ENCODE data around the gene SPAST.
A peak's percentile ranks its signal among the peaks of the same experiment; 100 is the strongest.
"Not testable (repeated sequence)": the region's sequence is repeated elsewhere in the genome, so short reads cannot be mapped to it uniquely, and the experiment has no call there.

Gene SPAST

DNA sequence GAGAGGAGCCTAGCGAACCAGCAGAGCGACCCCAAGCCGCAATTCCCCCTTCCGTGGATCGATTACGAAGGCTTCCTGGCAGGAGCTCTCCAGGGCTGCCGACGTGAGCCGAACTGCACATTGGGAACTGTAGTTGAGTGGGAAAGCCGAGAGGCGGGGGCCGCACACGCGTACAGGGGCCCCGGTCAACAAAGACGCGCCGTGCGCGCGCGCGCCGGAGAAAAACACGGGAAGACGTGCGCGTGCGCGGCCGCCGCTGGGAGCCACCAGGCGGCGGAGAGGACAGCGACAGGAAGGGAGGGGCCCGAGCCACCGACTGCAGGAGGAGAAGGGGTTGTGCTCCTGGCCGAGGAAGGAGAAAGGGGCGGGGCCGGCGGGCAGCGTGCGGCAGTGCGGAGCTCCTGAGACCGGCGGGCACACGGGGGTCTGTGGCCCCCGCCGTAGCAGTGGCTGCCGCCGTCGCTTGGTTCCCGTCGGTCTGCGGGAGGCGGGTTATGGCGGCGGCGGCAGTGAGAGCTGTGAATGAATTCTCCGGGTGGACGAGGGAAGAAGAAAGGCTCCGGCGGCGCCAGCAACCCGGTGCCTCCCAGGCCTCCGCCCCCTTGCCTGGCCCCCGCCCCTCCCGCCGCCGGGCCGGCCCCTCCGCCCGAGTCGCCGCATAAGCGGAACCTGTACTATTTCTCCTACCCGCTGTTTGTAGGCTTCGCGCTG lies at the start of gene SPAST:
TSS of gene SPAST (plus strand) at position 247 of the 711 bp plus-strand sequence. CDS start at position 523, 276 bp downstream.
- DNase-seq, result peak; percentile 98

DNA sequence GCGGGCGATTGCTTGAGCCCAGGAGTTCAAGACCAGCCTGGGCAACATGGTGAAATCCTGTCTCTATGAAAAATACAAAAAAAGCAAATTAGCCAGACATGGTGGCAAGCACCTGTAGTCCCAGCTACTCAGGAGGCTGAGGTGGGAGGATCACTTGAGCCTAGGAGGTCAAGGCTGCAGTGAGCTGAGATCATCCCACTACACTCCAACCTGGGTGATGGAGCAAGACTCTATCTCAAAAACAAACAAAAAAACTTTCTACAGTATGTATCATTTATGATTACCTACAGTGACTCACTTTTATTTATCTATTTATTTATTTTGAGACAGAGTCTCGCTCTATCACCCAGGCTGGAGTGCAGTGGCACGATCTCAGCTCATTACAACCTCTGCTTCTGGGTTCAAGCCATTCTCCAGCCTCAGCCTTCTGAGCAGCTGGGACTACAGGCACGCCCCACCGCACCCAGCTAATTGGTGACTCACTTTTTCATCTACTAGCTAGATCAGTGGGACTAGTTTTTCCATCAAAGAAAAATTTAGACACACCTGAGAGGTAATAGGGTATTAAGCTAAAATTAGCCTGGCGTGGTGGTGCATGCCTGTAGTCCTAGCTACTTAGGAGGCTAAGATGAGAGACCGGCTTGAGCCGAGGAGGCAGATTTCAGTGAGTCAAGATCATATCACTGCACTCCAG lies 44.4 kb upstream of the SPAST start:
- DNase-seq, result not testable (repeated sequence)

DNA sequence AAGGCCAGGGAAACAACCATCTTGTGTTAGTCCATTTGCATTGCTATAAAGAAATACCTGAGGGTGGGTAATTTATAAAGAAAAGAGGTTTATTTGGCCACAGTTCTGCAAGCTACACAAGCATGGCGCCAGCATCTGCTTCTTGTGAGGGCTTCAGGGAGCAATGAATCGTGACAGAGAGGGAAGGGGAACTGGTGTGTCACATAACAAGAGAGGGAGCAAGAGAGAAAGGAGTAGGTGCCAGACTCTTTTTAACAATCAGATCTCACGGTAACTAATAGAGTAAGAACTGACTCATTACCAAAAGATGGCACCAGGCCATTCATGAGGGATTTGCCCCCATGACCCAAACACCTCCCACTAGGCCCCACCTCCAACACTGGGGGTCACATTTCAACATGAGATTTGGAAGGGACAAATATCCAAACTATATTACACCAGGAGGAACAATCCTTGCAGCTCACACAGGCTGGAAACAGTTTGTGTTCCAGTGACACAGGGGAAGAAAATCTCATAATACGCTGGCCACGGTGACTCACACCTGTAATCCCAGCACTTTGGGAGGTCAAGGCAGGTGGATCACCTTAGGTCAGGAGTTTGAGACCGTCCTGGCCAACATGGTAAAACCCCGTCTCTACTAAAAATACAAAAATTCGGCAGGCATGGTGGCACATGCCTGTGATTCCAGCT lies 29.0 kb upstream of the SPAST start:
- DNase-seq, result not testable (repeated sequence)

- DNase-seq, result peak; percentile 95
Observed at GRCh38 chr2:32039447-32040219, 23.7 kb upstream of the SPAST start, which contains the start of gene DPY30. Gene DPY30, minus strand, starts transcription at chr2:32039805. Its CDS starts 349 bp downstream, at chr2:32039456.

GRCh38 chr2:32043561-32043960 lies 19.8 kb upstream of the SPAST start:
- no peak for DNase-seq

- no peak for DNase-seq
Observed at GRCh38 chr2:32051836-32052439, 11.4 kb upstream of the SPAST start.

GRCh38 chr2:32054583-32054982 lies 8.8 kb upstream of the SPAST start:
- not testable (repeated sequence) for DNase-seq

GRCh38 chr2:32058130-32058529 lies 5.2 kb upstream of the SPAST start:
- no peak for DNase-seq

GRCh38 chr2:32060266-32060665 lies 3.1 kb upstream of the SPAST start:
- no peak for DNase-seq

DNA sequence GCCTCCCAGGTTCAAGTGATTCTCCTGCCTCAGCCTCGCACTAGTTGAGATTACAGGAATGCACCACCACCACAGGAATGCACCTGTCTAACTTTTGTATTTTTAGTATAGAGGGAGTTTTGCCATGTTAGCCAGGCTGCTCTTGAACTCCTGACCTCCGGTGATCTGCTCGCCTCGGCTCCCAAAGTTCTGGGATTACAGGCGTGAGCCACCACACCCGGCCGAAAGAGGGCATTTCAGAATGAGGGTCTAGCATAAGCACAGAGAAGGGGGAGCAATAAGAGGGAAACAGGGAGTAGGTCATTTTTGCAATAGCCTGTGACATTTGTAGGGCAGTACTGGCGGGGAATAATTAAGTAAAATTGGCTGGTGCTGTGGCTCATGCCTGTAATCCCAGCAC lies 1.9 kb upstream of the SPAST start:
- no peak for DNase-seq

DNA sequence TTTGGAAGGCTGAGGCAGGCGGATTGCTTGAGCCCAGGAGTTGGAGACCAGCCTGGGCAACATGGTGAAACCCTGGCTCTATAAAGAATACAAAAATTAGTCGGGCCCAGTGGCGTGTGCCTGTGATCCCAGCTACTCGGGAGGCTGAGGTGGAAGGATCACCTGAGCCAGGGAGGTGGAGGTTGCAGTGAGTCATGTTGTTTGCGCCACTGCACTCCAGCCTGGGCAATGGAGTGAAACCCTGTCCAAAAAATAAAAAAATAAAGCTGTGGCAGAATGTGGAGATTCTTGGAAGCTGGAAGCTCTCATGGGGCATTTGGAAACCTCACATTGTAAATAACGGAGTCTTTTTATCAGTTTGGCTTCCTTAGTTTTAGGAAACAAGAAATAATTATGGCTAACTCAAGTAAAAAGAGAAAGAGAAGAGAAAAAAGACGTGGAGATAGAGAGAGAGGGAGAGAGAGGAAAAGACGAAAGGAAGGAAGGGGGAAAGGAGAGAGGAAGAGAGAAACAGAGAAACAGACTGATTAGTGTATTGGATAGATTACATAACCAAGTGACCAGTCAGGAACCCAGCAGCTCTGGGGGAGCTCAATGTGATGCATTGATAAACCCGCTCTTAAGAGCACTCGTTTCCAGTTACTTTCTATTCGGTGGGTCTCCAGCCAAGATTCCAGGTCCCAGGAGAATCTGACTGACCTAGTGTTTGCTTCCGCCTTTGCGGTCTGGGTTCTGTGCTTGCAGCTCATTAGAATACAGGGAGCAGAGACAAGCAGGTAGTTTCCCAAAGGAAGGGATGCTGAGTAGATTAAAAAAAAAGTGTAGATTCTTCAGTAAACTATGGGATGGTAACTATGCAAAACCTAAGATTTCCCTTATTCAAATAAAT lies 1.1 kb upstream of the SPAST start:
- peak; percentile 27 for DNase-seq

GRCh38 chr2:32064021-32064601 lies 755 bp downstream of the SPAST start:
- DNase-seq, result peak; percentile 43

GRCh38 chr2:32064713-32065112 lies 1.4 kb downstream of the SPAST start:
- DNase-seq, result no peak

DNA sequence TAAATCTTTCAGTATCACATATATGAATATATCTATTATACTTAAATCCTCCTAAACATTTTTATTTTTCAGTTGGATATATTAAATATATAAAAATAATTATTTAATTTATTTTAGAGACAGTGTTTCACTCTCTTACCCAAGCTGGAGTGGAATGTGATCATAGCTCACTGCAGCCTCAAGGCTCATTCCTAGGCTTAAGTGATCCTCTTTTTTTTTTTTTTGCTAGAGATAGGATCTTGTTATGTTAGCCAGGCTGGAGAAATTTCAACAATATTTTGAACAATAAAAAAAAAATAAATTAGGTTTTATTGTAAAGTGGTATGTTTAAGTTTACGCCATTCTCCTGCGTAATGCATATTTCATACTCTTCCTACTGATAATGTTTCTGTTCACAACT lies 4.2 kb downstream of the SPAST start:
- no peak for DNase-seq

GRCh38 chr2:32074134-32074506 lies 10.8 kb downstream of the SPAST start:
- DNase-seq, result no peak

- DNase-seq, result no peak
Observed at GRCh38 chr2:32095671-32096070, 32.3 kb downstream of the SPAST start.

DNA sequence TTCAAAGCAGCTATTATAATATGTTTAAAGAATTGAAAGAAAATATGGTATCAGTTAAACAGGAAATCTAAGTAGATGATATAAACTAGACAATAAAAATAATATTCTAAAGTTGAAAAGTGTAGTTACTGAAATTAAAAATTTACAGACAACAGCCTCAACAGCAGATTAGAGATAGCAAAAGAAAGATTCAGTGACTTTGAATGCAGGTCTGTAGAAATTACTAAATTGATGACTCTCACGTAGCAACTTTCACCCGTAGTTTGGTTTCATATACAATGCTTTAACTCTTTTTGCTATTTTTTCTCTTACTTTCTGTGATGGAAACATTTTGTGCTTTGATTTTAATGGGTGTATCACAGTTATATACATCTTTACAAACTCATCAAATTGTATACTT lies 44.8 kb downstream of the SPAST start:
- no peak for DNase-seq

- no peak for DNase-seq
Observed at GRCh38 chr2:32118055-32118454, 54.7 kb downstream of the SPAST start.

DNA sequence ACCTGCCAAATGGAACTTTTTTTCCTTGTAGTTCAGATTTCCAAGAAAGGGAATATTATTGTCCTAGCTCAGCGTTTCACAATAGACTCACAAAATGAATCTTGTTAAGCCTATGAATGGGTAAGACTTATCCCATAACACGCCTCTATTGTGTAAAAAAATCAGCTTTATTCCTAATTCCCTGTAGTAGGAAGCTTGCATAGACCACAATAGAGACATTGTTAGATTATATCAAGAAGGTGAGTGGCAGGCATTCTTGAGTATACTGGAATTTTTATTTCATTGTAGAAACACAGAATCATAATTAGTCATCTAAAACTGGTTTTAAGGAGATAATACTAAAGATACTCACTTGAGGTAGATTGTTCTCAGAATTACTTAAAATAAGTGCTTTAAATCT lies 55.8 kb downstream of the SPAST start:
- no peak for DNase-seq

DNA sequence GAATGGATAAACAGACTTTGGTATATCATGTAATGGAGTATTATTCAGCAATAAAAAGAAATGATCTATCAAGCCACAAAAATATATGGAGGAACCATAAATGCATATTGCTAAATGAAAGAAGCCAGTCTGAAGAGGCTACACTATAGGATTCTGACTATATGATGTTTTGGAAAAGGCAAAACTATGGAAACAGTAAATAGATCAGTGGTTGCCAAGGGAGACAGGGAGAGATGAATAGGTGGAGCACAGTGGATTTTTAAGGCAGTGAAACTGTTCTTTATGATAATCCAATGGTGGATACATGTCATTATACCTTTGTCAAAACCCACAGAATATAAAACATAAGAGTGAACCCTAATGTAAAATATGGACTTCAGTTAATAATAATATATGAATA lies 61.3 kb downstream of the SPAST start:
- no peak for DNase-seq

GRCh38 chr2:32128636-32129035 lies 65.3 kb downstream of the SPAST start:
- DNase-seq, result no peak
